ENCODE results near the gene ZNF423.

Gene ZNF423

GRCh38 chr16:49698931-49699840 lies 156.7 kb downstream of the ZNF423 start:
- Histone ChIP-seq H3K4me3 (peak overlapping the region; percentile 60), H3K27ac (peak overlapping the region; percentile 91), H4K20me1 (no peaks in the 10 kb centered on the region)

GRCh38 chr16:49698453-49698815 lies 157.5 kb downstream of the ZNF423 start:
- TF ChIP-seq Cebpa-rat (IDR thresholded peaks at IDR 0.05): no peak
- Histone ChIP-seq H3K27ac (peak overlapping the region; percentile 91), H3K4me3 (peak overlapping the region; percentile 60), H3K9ac (peak overlapping the region; percentile 80), H3K9me3 (no peaks in the 10 kb centered on the region), H3K36me3 (no peaks in the 10 kb centered on the region), H3K4me1 (peaks cover 74% of the 10 kb centered on the region), H3K4me2 (peak overlapping the region; percentile 91), H4K20me1 (no peaks in the 10 kb centered on the region), H3K27me3 (no peaks in the 10 kb centered on the region)

More at GRCh38 chr16:49698931-49699840, 156.7 kb downstream of the ZNF423 start:
- Histone ChIP-seq H3K9ac (peak overlapping the region; percentile 80), H3K4me1 (peaks cover 81% of the 10 kb centered on the region), H3K27me3 (no peaks in the 10 kb centered on the region), H3K4me2 (peak overlapping the region; percentile 91), H3K9me3 (no peaks in the 10 kb centered on the region), H3K36me3 (no peaks in the 10 kb centered on the region)
- no peak for TF ChIP-seq Cebpa-rat (IDR thresholded peaks at IDR 0.05)

GRCh38 chr16:49697631-49698452 lies 158.1 kb downstream of the ZNF423 start:
- no peaks in the 10 kb centered on the region for H3K36me3 ChIP-seq
- H3K9me3 ChIP-seq: no peaks in the 10 kb centered on the region
- no peaks in the 10 kb centered on the region for H4K20me1 ChIP-seq
- H3K27ac ChIP-seq: peak overlapping the region; percentile 91
- peak overlapping the region; percentile 91 for H3K4me2 ChIP-seq
- no peak for TF ChIP-seq Cebpa-rat (IDR thresholded peaks at IDR 0.05)
- peak overlapping the region; percentile 60 for H3K4me3 ChIP-seq
- H3K9ac ChIP-seq: peak overlapping the region; percentile 80
- H3K4me1 ChIP-seq: peaks cover 68% of the 10 kb centered on the region
- H3K27me3 ChIP-seq: no peaks in the 10 kb centered on the region

- Histone ChIP-seq H3K36me3 (no peaks in the 10 kb centered on the region), H3K9ac (no peak overlapping the region), H3K4me1 (peaks cover 55% of the 10 kb centered on the region), H3K9me3 (no peaks in the 10 kb centered on the region), H4K20me1 (no peaks in the 10 kb centered on the region), H3K27me3 (no peaks in the 10 kb centered on the region), H3K4me3 (no peak overlapping the region), H3K27ac (peak overlapping the region; percentile 33), H3K4me2 (peak overlapping the region; percentile 91)
- no peak for TF ChIP-seq Cebpa-rat (IDR thresholded peaks at IDR 0.05)
Observed at GRCh38 chr16:49696414-49697101, 159.4 kb downstream of the ZNF423 start.

- H3K4me1 ChIP-seq: peaks cover 48% of the 10 kb centered on the region
- no peaks in the 10 kb centered on the region for H3K27me3 ChIP-seq
Observed at GRCh38 chr16:49695782-49696413, 160.0 kb downstream of the ZNF423 start.

GRCh38 chr16:49693445-49693844 lies 162.5 kb downstream of the ZNF423 start:
- Histone ChIP-seq H3K27ac (no peak overlapping the region), H3K4me1 (peaks cover 29% of the 10 kb centered on the region), H3K9ac (no peak overlapping the region), H3K4me2 (no peak overlapping the region), H3K27me3 (no peaks in the 10 kb centered on the region), H3K36me3 (no peaks in the 10 kb centered on the region; the same call in 1 of the 2 replicates), H3K9me3 (no peaks in the 10 kb centered on the region), H3K4me3 (no peak overlapping the region), H4K20me1 (no peaks in the 10 kb centered on the region)
- TF ChIP-seq Cebpa-rat (IDR thresholded peaks at IDR 0.05): no peak

More at GRCh38 chr16:49695782-49696413, 160.0 kb downstream of the ZNF423 start:
- Histone ChIP-seq H3K4me2 (peak overlapping the region; percentile 91; the same call in 1 of the 2 replicates), H3K4me3 (no peak overlapping the region), H3K9ac (no peak overlapping the region), H3K9me3 (no peaks in the 10 kb centered on the region), H4K20me1 (no peaks in the 10 kb centered on the region), H3K36me3 (no peaks in the 10 kb centered on the region; the same call in 1 of the 2 replicates), H3K27ac (peak overlapping the region; percentile 33; the same call in 1 of the 2 replicates)
- TF ChIP-seq Cebpa-rat (IDR thresholded peaks at IDR 0.05): no peak

- peaks cover 26% of the 10 kb centered on the region for H3K4me1 ChIP-seq
- H3K4me3 ChIP-seq: no peak overlapping the region
- H3K36me3 ChIP-seq: no peaks in the 10 kb centered on the region; the same call in 1 of the 2 replicates
- H4K20me1 ChIP-seq: no peaks in the 10 kb centered on the region
- H3K4me2 ChIP-seq: no peak overlapping the region
- H3K27me3 ChIP-seq: no peaks in the 10 kb centered on the region; the same call in 1 of the 2 replicates
- TF ChIP-seq Cebpa-rat (IDR thresholded peaks at IDR 0.05): no peak
- no peak overlapping the region for H3K9ac ChIP-seq
- H3K9me3 ChIP-seq: no peaks in the 10 kb centered on the region
- no peak overlapping the region for H3K27ac ChIP-seq
Observed at GRCh38 chr16:49690778-49691177, 165.1 kb downstream of the ZNF423 start.

GRCh38 chr16:49688036-49688697 lies 167.7 kb downstream of the ZNF423 start:
- Histone ChIP-seq H3K9me3 (no peaks in the 10 kb centered on the region), H3K27me3 (no peaks in the 10 kb centered on the region; the same call in 1 of the 2 replicates), H3K4me3 (no peak overlapping the region), H3K4me1 (peaks cover 26% of the 10 kb centered on the region), H3K4me2 (peak overlapping the region; percentile 79), H3K27ac (0 out of 2 replicates have a peak overlapping the region, but pooled peaks have one; percentile 23), H4K20me1 (no peaks in the 10 kb centered on the region), H3K36me3 (no peaks in the 10 kb centered on the region; the same call in 1 of the 2 replicates), H3K9ac (peak overlapping the region; percentile 20; the same call in 1 of the 2 replicates)
- TF ChIP-seq Cebpa-rat (IDR thresholded peaks at IDR 0.05): no peak

All from BLaER1 (cell line).